NCI-H2196 (cell line): ENCODE results near the gene OGN.
A peak's percentile ranks its signal among the peaks of the same experiment; 100 is the strongest.
"Not testable (repeated sequence)": the region's sequence is repeated elsewhere in the genome, so short reads cannot be mapped to it uniquely, and the experiment has no call there.

ENCODE experiments used
- DNase-seq: peaks from one replicate; lab custom pipeline; 2025; ENCODE audit not compliant: unreplicated experiment; lab: John Stamatoyannopoulos, UW

Gene OGN

DNA sequence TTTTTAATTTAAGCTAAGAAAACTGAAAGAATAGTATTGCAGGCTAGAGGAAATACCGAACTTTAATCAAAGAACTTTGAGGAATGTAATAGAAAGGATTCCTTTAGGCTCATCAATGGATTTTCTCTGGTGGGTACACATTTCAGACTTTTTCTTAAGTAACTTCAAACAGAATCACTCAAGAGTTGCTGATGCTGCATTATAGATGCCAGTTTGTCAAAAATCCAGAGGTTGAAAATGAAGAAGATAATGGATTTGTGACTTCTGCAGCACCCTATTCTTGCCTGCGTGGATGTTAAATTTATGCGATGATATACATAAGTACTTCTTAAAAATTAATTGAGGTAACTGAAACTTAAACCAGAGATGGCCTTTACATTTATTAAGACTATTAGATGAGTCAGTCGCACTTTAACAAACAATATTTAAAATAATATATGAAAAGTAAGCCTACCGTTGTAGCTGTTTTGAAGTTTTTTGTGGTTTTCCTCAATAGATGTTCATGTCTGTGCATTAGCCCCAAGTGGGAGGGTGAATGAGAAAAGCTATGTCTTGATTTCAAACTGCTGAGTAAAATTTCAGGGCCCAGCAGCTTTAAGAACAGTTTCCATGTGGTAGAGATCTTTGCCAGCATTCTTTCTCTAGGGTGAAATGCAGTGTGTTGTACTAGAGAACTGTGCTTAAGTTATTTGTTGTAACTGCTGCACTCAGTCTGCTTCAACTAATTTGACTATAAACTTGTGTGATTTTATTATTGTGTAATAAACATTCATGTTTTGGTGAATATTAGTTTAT is at the start of gene OGN:
Gene OGN, minus strand, starts transcription at position 537 of the 795 bp plus-strand sequence. CDS start 1,171 bp downstream, outside the sequence.
- no peak for DNase-seq

DNA sequence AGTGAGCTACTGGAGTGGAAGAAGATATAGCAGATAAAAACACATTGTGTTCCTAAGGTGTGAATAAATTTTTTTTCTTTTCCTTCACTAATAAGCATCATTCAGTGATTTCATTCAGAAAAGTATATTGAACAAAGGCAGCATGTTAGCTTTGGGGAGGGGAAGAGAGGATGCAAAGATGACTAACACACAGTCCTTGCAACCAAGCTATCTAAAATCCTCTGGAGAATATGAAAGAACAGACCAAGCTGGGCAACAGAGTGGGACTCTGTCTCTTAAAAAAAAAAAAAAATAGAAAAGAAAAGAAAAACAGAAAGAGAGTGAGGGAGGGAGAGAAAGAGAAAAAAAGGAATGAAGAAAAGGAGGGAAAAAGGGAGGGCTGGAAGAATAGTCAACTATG is 42.2 kb upstream of the OGN start:
- DNase-seq = no peak

- DNase-seq = no peak
Observed at GRCh38 chr9:92444841-92445240, 40.5 kb upstream of the OGN start.

DNA sequence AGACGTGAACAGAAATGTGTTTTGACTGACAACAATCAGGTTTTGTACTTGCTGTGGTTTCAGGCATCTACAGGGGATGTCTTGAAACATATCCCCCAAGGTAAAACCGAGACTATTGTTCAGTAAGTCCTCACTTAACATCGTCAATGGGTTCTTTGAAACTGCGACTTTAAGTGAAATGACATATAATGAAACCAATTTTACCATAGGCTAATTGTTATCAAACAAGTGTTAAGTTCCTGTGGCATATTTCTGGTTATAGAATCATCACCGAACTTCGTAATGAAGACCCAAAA is 36.3 kb upstream of the OGN start:
- DNase-seq = no peak

DNA sequence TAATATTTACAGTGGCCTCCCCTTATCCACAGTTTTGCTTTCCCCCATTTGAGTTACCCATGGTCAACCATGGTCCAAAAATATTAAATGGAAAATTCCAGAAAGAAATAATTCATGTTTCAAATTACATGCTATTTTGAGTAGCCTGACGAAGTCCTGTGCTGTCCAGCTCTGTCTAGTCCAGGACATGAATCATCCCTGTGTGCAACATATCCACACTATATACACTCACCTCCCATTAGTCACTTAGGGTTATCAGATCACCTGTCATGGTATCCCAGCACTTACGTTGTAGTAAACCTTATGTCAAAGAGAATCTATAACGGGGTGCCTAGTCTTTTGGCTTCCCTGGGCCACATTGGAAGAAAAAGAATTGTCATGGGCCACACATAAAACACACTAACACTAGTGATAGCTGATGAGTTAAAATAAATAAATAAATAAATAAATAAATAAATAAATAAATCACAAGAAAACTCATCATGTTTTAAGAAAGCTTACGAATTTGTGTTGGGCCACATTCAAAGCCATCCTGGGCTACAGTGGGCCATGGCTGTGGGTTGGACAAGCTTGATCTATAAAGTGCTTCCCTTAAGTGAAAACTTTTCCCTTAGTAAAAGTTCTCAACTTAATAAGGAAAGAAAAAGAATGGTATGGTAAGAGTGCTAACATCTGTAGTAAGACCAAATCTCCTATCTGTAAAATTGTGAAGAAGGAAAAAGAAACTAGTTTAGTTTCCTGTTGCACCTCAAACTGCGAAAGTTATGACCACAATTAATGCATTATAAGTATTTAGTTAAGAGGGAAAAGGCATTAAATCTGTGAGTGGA is 35.8 kb upstream of the OGN start:
- DNase-seq = no peak

GRCh38 chr9:92438900-92439526 is 34.6 kb upstream of the OGN start:
- DNase-seq = peak; percentile 18

GRCh38 chr9:92435263-92435662 is 30.9 kb upstream of the OGN start:
- no peak for DNase-seq

GRCh38 chr9:92432972-92433548 is 28.7 kb upstream of the OGN start:
- no peak for DNase-seq

- DNase-seq = no peak
Observed at GRCh38 chr9:92432350-92432749, 28.0 kb upstream of the OGN start.

DNA sequence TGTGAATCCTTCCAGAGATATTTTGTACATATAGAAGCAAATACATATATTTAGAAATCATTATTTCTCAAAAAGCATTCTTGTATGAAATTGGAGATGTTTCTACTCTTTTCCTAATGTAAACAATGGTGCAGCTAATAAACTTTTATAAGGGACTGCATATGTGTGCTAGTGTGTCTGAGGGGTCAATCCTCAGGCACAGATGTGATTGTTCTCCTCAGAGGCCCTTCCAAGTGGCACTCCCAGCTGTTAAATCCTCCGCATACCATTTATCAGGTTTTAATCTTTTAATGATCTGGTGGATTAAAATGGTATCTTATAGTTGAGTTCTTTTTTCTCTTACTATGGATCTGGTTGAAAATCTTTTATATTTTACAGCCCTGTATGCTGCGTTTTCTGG is 25.5 kb upstream of the OGN start:
- no peak for DNase-seq

DNA sequence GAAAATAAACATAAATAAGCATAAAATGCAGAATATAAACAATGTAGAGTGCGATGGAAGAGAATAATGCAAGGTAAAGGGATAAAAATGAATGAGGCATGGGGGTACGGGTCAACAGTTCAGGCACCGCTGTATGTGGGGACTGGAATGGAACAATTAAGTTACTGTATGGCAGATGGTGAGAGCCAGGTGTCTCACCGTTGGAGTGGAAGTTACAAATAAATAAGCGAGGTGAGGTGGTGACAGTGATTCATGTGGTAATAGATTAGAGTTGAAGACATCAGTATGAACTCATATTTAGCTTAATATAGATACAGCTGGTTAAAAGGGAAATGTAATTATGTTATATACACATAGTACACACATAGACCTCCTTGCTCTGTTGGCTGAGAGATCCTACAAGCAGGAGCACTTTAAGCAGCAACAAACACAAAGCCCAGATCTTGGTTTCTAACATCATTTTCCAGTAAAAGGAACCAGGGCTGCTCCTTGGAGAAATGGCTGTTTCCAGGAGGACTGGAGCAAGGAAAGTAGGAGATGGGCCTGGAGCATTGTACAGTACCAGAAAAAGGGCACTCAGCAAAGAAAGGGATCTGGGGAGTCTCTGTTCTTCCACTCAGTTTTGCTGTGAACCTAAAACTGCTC is 22.2 kb upstream of the OGN start:
- no peak for DNase-seq

- DNase-seq = no peak
Observed at GRCh38 chr9:92425474-92425873, 21.1 kb upstream of the OGN start.

DNA sequence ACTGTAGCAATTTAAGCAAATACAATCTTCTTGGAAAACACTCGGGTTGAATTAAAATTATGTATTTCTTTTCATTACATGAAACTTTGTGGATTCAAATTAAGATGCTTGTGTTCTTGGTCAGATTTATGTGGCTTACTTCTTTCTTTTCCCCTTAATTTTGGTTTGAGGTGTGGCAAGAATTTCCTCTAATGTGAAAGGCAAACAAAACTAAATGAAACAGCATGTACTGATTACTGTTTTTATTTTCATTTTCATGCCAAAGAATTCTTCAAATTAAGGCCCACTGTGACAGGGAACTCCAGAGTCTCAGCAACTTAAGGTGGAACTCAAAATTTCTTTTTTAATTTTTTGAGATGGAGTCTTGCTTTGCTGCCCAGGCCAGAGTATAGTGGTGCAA is 20.0 kb upstream of the OGN start, which contains the start of gene OMD:
Gene OMD, minus strand, starts transcription at position 132 of the 400 bp plus-strand sequence. CDS start 6,913 bp downstream, outside the sequence.
- no peak for DNase-seq

- DNase-seq = no peak
Observed at GRCh38 chr9:92423612-92424011, 19.2 kb upstream of the OGN start.

DNA sequence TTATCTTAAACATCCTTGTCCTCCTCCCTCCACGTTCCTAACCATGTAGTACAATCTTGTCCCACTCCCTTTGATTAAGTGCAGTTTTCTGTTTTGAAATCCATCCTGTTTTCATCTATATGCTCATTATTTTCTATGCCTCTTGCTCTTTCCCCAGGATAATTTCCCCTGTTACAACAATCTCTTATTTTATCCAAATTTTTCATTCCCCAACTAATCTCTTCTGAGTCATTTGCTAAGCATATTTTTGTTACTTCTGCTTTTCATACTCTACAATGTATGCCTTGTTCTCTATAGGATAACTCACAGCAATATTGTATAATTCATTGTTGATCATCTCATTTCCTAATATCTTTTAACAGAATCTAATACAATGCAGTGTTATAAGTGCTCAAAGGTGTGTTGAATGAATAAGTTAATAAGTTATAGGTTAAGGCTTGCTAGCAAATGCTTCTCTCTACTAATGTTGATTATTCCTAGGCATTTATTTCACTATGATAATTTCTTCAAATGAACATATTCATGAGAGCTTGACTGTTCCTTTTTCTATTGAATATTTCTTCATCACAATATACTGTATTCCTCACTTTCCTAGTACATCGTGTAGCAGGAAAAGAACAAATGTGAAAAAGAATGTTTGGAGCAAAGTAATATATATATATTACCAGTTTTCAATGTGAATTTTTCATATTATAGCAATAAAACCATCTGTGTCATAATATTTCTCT is 18.4 kb upstream of the OGN start:
- DNase-seq = no peak

- DNase-seq = no peak
Observed at GRCh38 chr9:92414566-92414965, 10.2 kb upstream of the OGN start.

GRCh38 chr9:92411157-92411556 is 6.8 kb upstream of the OGN start:
- DNase-seq = not testable (repeated sequence)

- no peak for DNase-seq
Observed at GRCh38 chr9:92408747-92409478, 4.5 kb upstream of the OGN start.

GRCh38 chr9:92407818-92408217 is 3.4 kb upstream of the OGN start:
- DNase-seq = no peak

GRCh38 chr9:92406477-92406876 is 2.1 kb upstream of the OGN start:
- DNase-seq = no peak
